Skeletal muscle tissue (tissue), 4 donors: ENCODE results near the gene CNTNAP2. TPM values are rescaled to one million over a fixed set of nuclear protein-coding genes. Genes with fewer than 3 reads are reported as not detected.

Experiments used
- H3K27ac ChIP-seq: one replicate; pipeline ENCODE4 v1.7.0; 2013; ENCODE audit warnings: mild to moderate bottlenecking, low read depth, low read length, inconsistent platforms
- H3K27me3 ChIP-seq, 3 donors: one replicate each; pipeline ENCODE4 v1.7.0; 2013; ENCODE audit warnings: low read length in 3 of 3; ENCODE audit not compliant: control insufficient read depth in 3 of 3, insufficient read depth in 3 of 3
- H3K36me3 ChIP-seq, 3 donors: one replicate each; pipeline ENCODE4 v1.7.0; 2013; ENCODE audit warnings: low read length in 3 of 3; ENCODE audit not compliant: control insufficient read depth in 3 of 3, insufficient read depth in 3 of 3
- H3K4me1 ChIP-seq, 3 donors: one replicate each; pipeline ENCODE4 v1.7.0; 2013; ENCODE audit warnings: low read length in 3 of 3, mild to moderate bottlenecking in 3 of 3; ENCODE audit not compliant: control insufficient read depth in 3 of 3, insufficient read depth in 3 of 3
- H3K4me3 ChIP-seq, 3 donors: one replicate each; pipeline ENCODE4 v1.7.0; 2013; ENCODE audit warnings: low read length in 3 of 3
- H3K9ac ChIP-seq, 3 donors: one replicate each; pipeline ENCODE4 v1.7.0; 2013; ENCODE audit warnings: low read length in 3 of 3, mild to moderate bottlenecking in 3 of 3, moderate library complexity in 2 of 3, low read depth in 1 of 3
- H3K9me3 ChIP-seq, 3 donors: one replicate each; pipeline ENCODE4 v1.7.0; 2013; ENCODE audit warnings: low read length in 3 of 3; ENCODE audit not compliant: control insufficient read depth in 3 of 3
- total RNA-seq: library from RNA; depleted of rRNA; stranded (reverse); fragments of >200 nt; gene quantifications from one replicate; pipeline ENCODE4 v1.2.3, GENCODE V29; 2014
- donor health status: Osteomylitis.

The CNTNAP2 gene
- total RNA-seq, 1 donor from 2014 or later: 14.1 TPM

GRCh38 chr7:148159331-148159730 lies 2042.7 kb downstream of the CNTNAP2 start:
- Histone ChIP-seq H3K4me1 (no peaks in the 10 kb centered on the region), H3K27ac (no peak overlapping the region), H3K9me3 (peaks cover 0 to 3% (median 0%) of the 10 kb centered on the region in 3 donors), H3K36me3 (no peaks in the 10 kb centered on the region), H3K27me3 (no peaks in the 10 kb centered on the region), H3K9ac (no peak overlapping the region), H3K4me3 (no peak overlapping the region)

GRCh38 chr7:148161776-148162175 lies 2045.2 kb downstream of the CNTNAP2 start:
- H3K9ac ChIP-seq: no peak overlapping the region
- H3K27me3 ChIP-seq: no peaks in the 10 kb centered on the region
- H3K4me3 ChIP-seq: no peak overlapping the region
- no peaks in the 10 kb centered on the region for H3K4me1 ChIP-seq
- H3K9me3 ChIP-seq: peaks cover 0 to 3% (median 2%) of the 10 kb centered on the region in 3 donors
- H3K27ac ChIP-seq: no peak overlapping the region
- H3K36me3 ChIP-seq: no peaks in the 10 kb centered on the region

DNA sequence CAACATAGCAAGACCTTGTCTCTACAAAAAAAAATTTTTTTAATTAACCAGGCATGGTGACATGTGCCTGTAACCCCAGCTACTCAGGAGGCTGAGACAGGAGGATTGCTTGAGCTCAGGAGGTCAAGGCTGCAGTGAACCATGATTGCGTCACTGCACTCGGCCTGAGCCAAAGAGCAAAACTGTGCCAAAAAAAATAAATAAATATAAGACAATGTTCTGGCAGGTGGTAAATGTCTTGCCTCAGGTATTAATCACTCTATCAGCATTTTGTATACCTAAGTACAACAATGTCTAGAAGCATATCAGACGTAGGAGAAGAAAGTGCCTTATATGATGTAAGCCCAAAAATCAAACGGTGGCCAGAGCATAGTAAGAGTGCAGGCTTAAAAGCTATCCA lies 2046.2 kb downstream of the CNTNAP2 start:
- no peaks in the 10 kb centered on the region for H3K4me1 ChIP-seq
- H3K27ac ChIP-seq: no peak overlapping the region
- H3K9ac ChIP-seq: no peak overlapping the region
- H3K36me3 ChIP-seq: no peaks in the 10 kb centered on the region
- no peaks in the 10 kb centered on the region for H3K27me3 ChIP-seq
- H3K9me3 ChIP-seq: peaks cover 0 to 2% (median 0%) of the 10 kb centered on the region in 3 donors
- H3K4me3 ChIP-seq: no peak overlapping the region

DNA sequence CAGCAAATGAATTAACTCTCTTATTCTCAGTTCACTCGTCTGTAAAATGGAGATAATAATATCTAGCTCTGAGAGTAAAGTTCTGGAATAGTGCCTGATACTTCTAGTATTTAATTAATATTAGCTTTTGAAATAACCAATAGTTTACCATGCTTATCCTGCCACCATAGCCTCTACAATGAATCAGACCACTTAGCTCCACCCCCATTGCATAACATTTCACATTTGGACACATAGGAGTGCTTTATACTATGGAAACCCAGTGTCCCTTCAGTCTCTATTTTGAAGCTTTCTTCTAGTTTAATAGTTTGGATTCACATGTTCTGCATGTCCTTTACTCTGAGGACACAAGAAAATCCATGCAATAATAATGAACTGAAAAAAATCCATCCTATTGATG lies 2046.6 kb downstream of the CNTNAP2 start:
- Histone ChIP-seq H3K36me3 (no peaks in the 10 kb centered on the region), H3K27me3 (no peaks in the 10 kb centered on the region), H3K9me3 (peaks cover 0 to 2% (median 0%) of the 10 kb centered on the region in 3 donors), H3K4me1 (no peaks in the 10 kb centered on the region), H3K9ac (no peak overlapping the region), H3K4me3 (no peak overlapping the region), H3K27ac (no peak overlapping the region)

DNA sequence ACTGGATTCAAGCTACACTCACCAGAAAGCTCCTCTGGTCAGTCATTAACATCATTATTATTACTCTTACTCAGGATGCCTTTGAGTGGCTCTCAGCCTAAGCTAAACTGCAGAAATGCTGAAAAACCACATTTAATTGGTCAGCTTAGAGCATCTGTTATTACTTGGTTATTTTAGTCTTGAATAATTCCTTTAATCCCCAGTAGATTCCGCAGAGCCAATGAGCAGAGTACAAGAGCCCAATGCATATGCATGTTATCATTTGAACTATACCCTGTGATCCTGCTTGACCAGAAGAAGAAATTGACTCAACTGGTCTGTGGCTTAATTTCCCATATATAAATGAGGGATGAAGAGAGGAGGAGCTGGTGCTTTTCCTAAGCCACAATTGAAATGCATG lies 2056.3 kb downstream of the CNTNAP2 start:
- H3K36me3 ChIP-seq: no peaks in the 10 kb centered on the region
- H3K27me3 ChIP-seq: no peaks in the 10 kb centered on the region
- no peak overlapping the region for H3K27ac ChIP-seq
- H3K4me1 ChIP-seq: no peaks in the 10 kb centered on the region
- no peaks in the 10 kb centered on the region for H3K9me3 ChIP-seq
- H3K9ac ChIP-seq: no peak overlapping the region
- H3K4me3 ChIP-seq: no peak overlapping the region

DNA sequence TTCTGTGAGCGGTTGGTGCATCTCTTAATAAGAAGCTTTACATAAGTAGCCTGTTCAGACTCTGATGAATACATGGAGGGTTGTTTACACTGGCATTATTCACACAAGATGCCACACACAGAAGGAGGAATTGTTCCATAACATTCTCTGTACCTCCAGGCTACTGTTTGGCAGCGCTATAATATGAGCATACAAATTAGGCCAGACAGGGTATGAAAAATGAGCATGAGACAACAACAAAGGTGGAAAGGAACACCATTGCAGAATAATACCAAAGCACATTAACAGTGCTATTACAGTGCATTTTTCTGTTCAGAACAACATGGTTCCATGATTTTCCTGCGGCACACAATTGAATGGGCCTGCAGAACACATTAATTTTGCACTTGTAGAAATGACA lies 2056.8 kb downstream of the CNTNAP2 start:
- H3K9me3 ChIP-seq: no peaks in the 10 kb centered on the region
- H3K4me1 ChIP-seq: no peaks in the 10 kb centered on the region
- no peak overlapping the region for H3K9ac ChIP-seq
- H3K27me3 ChIP-seq: no peaks in the 10 kb centered on the region
- no peak overlapping the region for H3K27ac ChIP-seq
- no peak overlapping the region for H3K4me3 ChIP-seq
- H3K36me3 ChIP-seq: no peaks in the 10 kb centered on the region

GRCh38 chr7:148174376-148174775 lies 2057.8 kb downstream of the CNTNAP2 start:
- H3K4me1 ChIP-seq: no peaks in the 10 kb centered on the region
- H3K4me3 ChIP-seq: no peak overlapping the region
- H3K36me3 ChIP-seq: no peaks in the 10 kb centered on the region
- no peaks in the 10 kb centered on the region for H3K27me3 ChIP-seq
- no peak overlapping the region for H3K27ac ChIP-seq
- no peaks in the 10 kb centered on the region for H3K9me3 ChIP-seq
- no peak overlapping the region for H3K9ac ChIP-seq

GRCh38 chr7:148175512-148175911 lies 2058.9 kb downstream of the CNTNAP2 start:
- no peaks in the 10 kb centered on the region for H3K9me3 ChIP-seq
- H3K27me3 ChIP-seq: no peaks in the 10 kb centered on the region
- no peak overlapping the region for H3K9ac ChIP-seq

DNA sequence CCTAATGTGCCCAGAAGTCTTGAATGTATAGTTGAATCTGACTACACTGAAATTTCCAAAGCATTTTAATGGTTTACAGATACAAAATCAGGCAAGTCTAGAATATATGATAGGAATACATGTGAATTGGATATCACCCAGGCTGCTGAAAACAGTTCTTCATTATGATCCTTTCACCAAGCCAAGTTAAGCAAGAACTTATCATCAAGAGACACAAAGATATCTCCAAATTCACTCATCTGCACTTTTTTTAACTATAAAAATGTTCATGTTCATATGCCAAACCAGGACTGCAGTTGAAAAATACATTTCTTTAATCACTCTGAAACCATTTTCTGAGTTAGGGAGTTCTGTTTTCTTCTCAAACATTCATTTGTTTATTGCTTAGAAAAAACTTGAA lies 2061.4 kb downstream of the CNTNAP2 start:
- H3K36me3 ChIP-seq: no peaks in the 10 kb centered on the region
- H3K4me3 ChIP-seq: no peak overlapping the region
- H3K9ac ChIP-seq: no peak overlapping the region
- no peaks in the 10 kb centered on the region for H3K4me1 ChIP-seq
- no peak overlapping the region for H3K27ac ChIP-seq
- H3K27me3 ChIP-seq: no peaks in the 10 kb centered on the region
- no peaks in the 10 kb centered on the region for H3K9me3 ChIP-seq

More at GRCh38 chr7:148175512-148175911, 2058.9 kb downstream of the CNTNAP2 start:
- Histone ChIP-seq H3K4me3 (no peak overlapping the region), H3K36me3 (no peaks in the 10 kb centered on the region), H3K27ac (no peak overlapping the region), H3K4me1 (no peaks in the 10 kb centered on the region)

- no peak overlapping the region for H3K9ac ChIP-seq
- no peak overlapping the region for H3K4me3 ChIP-seq
- H3K27me3 ChIP-seq: no peaks in the 10 kb centered on the region
- no peaks in the 10 kb centered on the region for H3K4me1 ChIP-seq
- no peaks in the 10 kb centered on the region for H3K36me3 ChIP-seq
- H3K9me3 ChIP-seq: no peaks in the 10 kb centered on the region
- no peak overlapping the region for H3K27ac ChIP-seq
Measured at GRCh38 chr7:148180075-148180474, 2063.5 kb downstream of the CNTNAP2 start.

GRCh38 chr7:148182264-148182663 lies 2065.7 kb downstream of the CNTNAP2 start:
- Histone ChIP-seq H3K27me3 (no peaks in the 10 kb centered on the region), H3K9ac (no peak overlapping the region), H3K4me3 (no peak overlapping the region), H3K4me1 (no peaks in the 10 kb centered on the region), H3K9me3 (no peaks in the 10 kb centered on the region), H3K36me3 (no peaks in the 10 kb centered on the region), H3K27ac (no peak overlapping the region)
